GM12878 (cell line): ENCODE data around the gene POLR3E. TPM values are rescaled to one million over a fixed set of nuclear protein-coding genes. Genes with fewer than 3 reads are reported as not detected.

Experiments
- ATAC-seq: fragments of 200-7000 bp; cut with Tn5 transposase; 3 replicates; pipeline ENCODE4 v1.9.1; 2020; ENCODE audit warnings: mild to moderate bottlenecking, moderate library complexity
- BruUV-seq: library from RNA; stranded (reverse); fragments of 400-500 nt; replicated peaks from 2 replicates; lab custom pipeline; 2021; lab: Mats Ljungman, UMichigan
- CTCF ChIA-PET: fragments of 300-600 bp; sonication (Branson Sonifier 250); formaldehyde crosslinking; extraction: SDS; loops from one replicate; lab custom pipeline; 2021; ENCODE audit warnings: inconsistent platforms; lab: Yijun Ruan, JAX
- POLR2A ChIA-PET: fragments of 350-600 bp; formaldehyde crosslinking; extraction: SDS; loops from one replicate; lab custom pipeline; 2021; ENCODE audit warnings: inconsistent platforms; lab: Charles Lee
- RAD21 ChIA-PET: fragments of 300-600 bp; sonication (Branson Sonifier 250); formaldehyde crosslinking; loops from one replicate; lab custom pipeline; 2023; ENCODE audit warnings: antibody characterized with exemption; ENCODE audit not compliant: unreplicated experiment; lab: Charles Lee
- SMC1A ChIA-PET: fragments of 300-600 bp; sonication (Branson Sonifier 250); formaldehyde crosslinking; loops from one replicate; lab custom pipeline; 2023; ENCODE audit not compliant: unreplicated experiment, uncharacterized antibody; lab: Charles Lee
- DNase-seq: peaks from one replicate; pipeline ENCODE4 v3.0.0-alpha.2; 2011; ENCODE audit warnings: low read depth, low spot score
- FAIRE-seq: peaks from 3 replicates; lab custom pipeline; 2011; peaks lifted over from hg19 to GRCh38; lab: Jason Lieb, UNC
- H2AFZ ChIP-seq: 2 replicates; pipeline ENCODE4 v1.6.0; 2011; ENCODE audit warnings: low read depth, low read length, control low read depth; ENCODE audit not compliant: control insufficient read depth
- H3K27ac ChIP-seq: 2 replicates; pipeline ENCODE4 v1.5.1; 2011; ENCODE audit warnings: control low read depth; ENCODE audit not compliant: control insufficient read depth, insufficient read depth
- H3K27me3 ChIP-seq, 2 experiments: replicated peaks in 1 of 2; 2 replicates each; pipeline versions ENCODE4 v1.6.0 to v1.6.1; 2011; ENCODE audit warnings: low read length in 1 of 2; ENCODE audit not compliant: control insufficient read depth in 2 of 2, insufficient read depth in 2 of 2
- H3K36me3 ChIP-seq, 2 experiments: 2 replicates each; pipeline ENCODE4 v1.5.1; 2011; ENCODE audit warnings: low read length in 1 of 2; ENCODE audit not compliant: control insufficient read depth in 2 of 2, insufficient read depth in 2 of 2
- H3K4me1 ChIP-seq: 2 replicates; pipeline ENCODE4 v1.6.1; 2011; ENCODE audit warnings: mild to moderate bottlenecking, low read length, moderate library complexity, mixed read lengths; ENCODE audit not compliant: control insufficient read depth, insufficient read depth
- H3K4me2 ChIP-seq: 2 replicates; pipeline ENCODE4 v1.6.0; 2011; ENCODE audit warnings: control low read depth; ENCODE audit not compliant: control insufficient read depth, insufficient read depth
- H3K4me3 ChIP-seq: fragments of 200-600 bp; sonication (generic); 2 replicates; pipeline ENCODE4 v1.5.1; 2016
- H3K79me2 ChIP-seq: 2 replicates; pipeline ENCODE4 v1.6.0; 2011; ENCODE audit warnings: low read length; ENCODE audit not compliant: control insufficient read depth, insufficient read depth
- H3K9ac ChIP-seq: 2 replicates; pipeline ENCODE4 v1.8.0; 2011; ENCODE audit warnings: low read length, control low read depth, mixed read lengths; ENCODE audit not compliant: control insufficient read depth, insufficient read depth
- H3K9me3 ChIP-seq: replicated peaks from 3 replicates; pipeline ENCODE4 v1.5.1; 2011; ENCODE audit warnings: mild to moderate bottlenecking, low read length; ENCODE audit not compliant: control insufficient read depth, insufficient read depth
- H4K20me1 ChIP-seq: 2 replicates; pipeline ENCODE4 v1.6.0; 2011; ENCODE audit not compliant: control insufficient read depth, insufficient read depth
- ATF2 ChIP-seq: IDR thresholded peaks from 2 replicates; pipeline ENCODE4 v1.6.1; 2012; ENCODE audit warnings: low read length, inconsistent platforms
- NKRF ChIP-seq: fragments of 450-650 bp; conservative IDR thresholded peaks from 2 replicates; pipeline ENCODE4 v1.6.1; 2017; ENCODE audit warnings: mild to moderate bottlenecking, moderate library complexity
- POU2F2 ChIP-seq: IDR thresholded peaks from 3 replicates; pipeline ENCODE4 v1.6.1; 2011; ENCODE audit warnings: low read depth, mild to moderate bottlenecking, low read length, borderline replicate concordance
- RELB ChIP-seq: fragments of 450-650 bp; IDR thresholded peaks from 2 replicates; pipeline ENCODE4 v1.6.1; 2017; ENCODE audit warnings: low read depth, mild to moderate bottlenecking, moderate library complexity
- RFX5 ChIP-seq: IDR thresholded peaks from 2 replicates; pipeline ENCODE4 v1.6.1; 2011; ENCODE audit warnings: low read depth, low read length, improper control_type of control experiment
- SIN3A ChIP-seq: IDR thresholded peaks from 2 replicates; pipeline ENCODE4 v1.6.1; 2012; ENCODE audit warnings: low read depth, low read length, improper control_type of control experiment
- SMARCA5 ChIP-seq: fragments of 450-650 bp; IDR thresholded peaks from 2 replicates; pipeline ENCODE4 v1.6.1; 2017; ENCODE audit warnings: mild to moderate bottlenecking
- SUPT20H ChIP-seq: IDR thresholded peaks from 2 replicates; pipeline ENCODE4 v1.6.1; 2011; ENCODE audit warnings: low read depth, mild to moderate bottlenecking, low read length, moderate library complexity, borderline replicate concordance; ENCODE audit not compliant: control insufficient read depth
- TAF1 ChIP-seq: IDR thresholded peaks from 2 replicates; pipeline ENCODE4 v1.6.1; 2011; ENCODE audit warnings: mild to moderate bottlenecking, low read depth, low read length, borderline replicate concordance
- TARDBP ChIP-seq: IDR thresholded peaks from 2 replicates; pipeline ENCODE4 v1.6.1; 2016; ENCODE audit warnings: borderline replicate concordance
- TBL1XR1 ChIP-seq: IDR thresholded peaks from 2 replicates; pipeline ENCODE4 v1.6.1; 2012; ENCODE audit warnings: low read depth, low read length, improper control_type of control experiment
- TCF7 ChIP-seq: IDR thresholded peaks from 2 replicates; pipeline ENCODE4 v1.6.1; 2014; ENCODE audit warnings: antibody characterized with exemption, borderline replicate concordance
- WGBS: methylation state at CpG from one replicate; pipeline ENCODE4 v1.1.6; 2016; ENCODE audit warnings: low lambda C conversion rate; ENCODE audit not compliant: insufficient replicate concordance, insufficient coverage; ENCODE audit errors: missing lambda C conversion rate; 5-methylcytosine and 5-hydroxymethylcytosine counted together
- in situ Hi-C: fragments of 300-500 bp; cut with MboI; formaldehyde crosslinking; loops from 9 replicates; pipeline ENCODE4 v1.14.3; 2018; ENCODE audit warnings: mixed read lengths
- intact Hi-C: fragments of 100-400 bp; cut with micrococcal nuclease; formaldehyde crosslinking; loops from one replicate; pipeline ENCODE4 v1.14.2; 2022; ENCODE audit not compliant: unreplicated experiment
- polyA plus RNA-seq, 11 experiments: library from polyadenylated mRNA; depleted of rRNA in 4 of 11; unstranded in 6 of 11; stranded (reverse) in 5 of 11; fragments of >200 nt; fragmentation: Nextera tagmentation in 4 of 11; fragmentation: Illumina TruSeq in 1 of 11; extraction: Ambion mirVana in 4 of 11; extraction: Trizol in 1 of 11; gene quantifications; 1 replicate in 1 of 11; 2 replicates in 10 of 11; pipeline versions ENCODE4 v1.2.1 to v1.2.3, GENCODE V29; 2011 to 2016; ENCODE audit warnings: inconsistent platforms in 2 of 11, missing spikeins in 2 of 11, low read depth in 1 of 11
- total RNA-seq, 4 experiments: library from RNA; depleted of rRNA in 3 of 4; stranded (reverse); fragments of >200 nt in 3 of 4; fragmentation: Illumina TruSeq in 1 of 4; extraction: Trizol in 1 of 4; gene quantifications; 2 replicates each; pipeline versions ENCODE4 v1.2.1 to v1.2.3, GENCODE V29; 2013 to 2021

Gene POLR3E
- total and polyA plus RNA-seq, 10 of the 15 experiments (the other 5 are each of a cell fraction or from before 2014, with no cell fraction given) = 11.1 to 79.5 (median 39.7) TPM

- no peak for TF ChIP-seq TAF1
- TF ChIP-seq SUPT20H = no peak
- TF ChIP-seq RFX5 = no peak
- no peak for TF ChIP-seq TCF7
- TF ChIP-seq SIN3A = no peak
- no peak for TF ChIP-seq POU2F2
Measured at GRCh38 chr16:22364241-22364640, 67.0 kb downstream of the POLR3E start (continued).

- H3K4me2 ChIP-seq = no peak overlapping the region
- H3K9me3 ChIP-seq = no peaks in the 10 kb centered on the region
- H3K27me3 ChIP-seq = no peaks in the 10 kb centered on the region
- peaks cover 46% of the 10 kb centered on the region for H3K79me2 ChIP-seq
- POLR2A ChIA-PET = interaction anchor here (0.6 to 12.9 kb wide), 3 partner anchors 9 to 17 kb away, joined by 3 to 185 read pairs (median 3); no protein-coding TSS in a partner anchor
- H3K9ac ChIP-seq = no peak overlapping the region
- no peak overlapping the region for H2AFZ ChIP-seq
- in situ Hi-C loops = no loop called here
- WGBS = 100% methylated on average over 2 of the region's 2 CpGs
- RAD21 ChIA-PET = interaction anchor here (0.9 to 1.6 kb wide), 2 partner anchors 10 to 13 kb away, joined by 3 to 7 read pairs; no protein-coding TSS in a partner anchor
- no peaks in the 10 kb centered on the region for H4K20me1 ChIP-seq
- ATAC-seq (no peak), FAIRE-seq (no peak), DNase-seq (no peak)
- no TSS peak for BruUV-seq
- peaks cover 15% of the 10 kb centered on the region for H3K4me1 ChIP-seq
- H3K4me3 ChIP-seq = no peak overlapping the region
- intact Hi-C loops = no loop called here
- H3K36me3 ChIP-seq = peaks cover 1 to 22% of the 10 kb centered on the region in 2 experiments
- H3K27ac ChIP-seq = no peak overlapping the region
- no peak for TF ChIP-seq ATF2
- TF ChIP-seq TBL1XR1 = no peak
- no peak for TF ChIP-seq RELB
- TF ChIP-seq NKRF = no peak
- no peak for TF ChIP-seq TARDBP
- TF ChIP-seq SMARCA5 = no peak
- CTCF ChIA-PET = no interaction called here
- SMC1A ChIA-PET = interaction anchor here (0.7 to 12.5 kb wide), 3 partner anchors 11 to 786 kb away, joined by 3 to 205 read pairs (median 4); no protein-coding TSS in a partner anchor
Measured at GRCh38 chr16:22366371-22366770, 69.2 kb downstream of the POLR3E start.
